Activated naive CD8-positive, alpha-beta T cell (primary cell): Measurements from ENCODE around the gene TEX9.
"Not testable (repeated sequence)": the region's sequence is repeated elsewhere in the genome, so short reads cannot be mapped to it uniquely, and the experiment has no call there.

Experiments
- H3K27ac Mint-ChIP-seq: one replicate; pipeline ENCODE4 v1.8.0; 2021; ENCODE audit warnings: mixed read lengths
- H3K27me3 Mint-ChIP-seq: one replicate; pipeline ENCODE4 v1.8.0; 2021; ENCODE audit warnings: mixed read lengths
- H3K36me3 Mint-ChIP-seq: one replicate; pipeline ENCODE4 v1.8.0; 2021; ENCODE audit warnings: mixed read lengths
- H3K4me1 Mint-ChIP-seq: one replicate; pipeline ENCODE4 v1.8.0; 2021; ENCODE audit warnings: low read depth, mixed read lengths
- H3K4me3 Mint-ChIP-seq: one replicate; pipeline ENCODE4 v1.8.0; 2021; ENCODE audit warnings: mild to moderate bottlenecking, mixed read lengths
- H3K9me3 Mint-ChIP-seq: one replicate; pipeline ENCODE4 v1.8.0; 2021; ENCODE audit warnings: low read depth, mixed read lengths

Gene TEX9

DNA sequence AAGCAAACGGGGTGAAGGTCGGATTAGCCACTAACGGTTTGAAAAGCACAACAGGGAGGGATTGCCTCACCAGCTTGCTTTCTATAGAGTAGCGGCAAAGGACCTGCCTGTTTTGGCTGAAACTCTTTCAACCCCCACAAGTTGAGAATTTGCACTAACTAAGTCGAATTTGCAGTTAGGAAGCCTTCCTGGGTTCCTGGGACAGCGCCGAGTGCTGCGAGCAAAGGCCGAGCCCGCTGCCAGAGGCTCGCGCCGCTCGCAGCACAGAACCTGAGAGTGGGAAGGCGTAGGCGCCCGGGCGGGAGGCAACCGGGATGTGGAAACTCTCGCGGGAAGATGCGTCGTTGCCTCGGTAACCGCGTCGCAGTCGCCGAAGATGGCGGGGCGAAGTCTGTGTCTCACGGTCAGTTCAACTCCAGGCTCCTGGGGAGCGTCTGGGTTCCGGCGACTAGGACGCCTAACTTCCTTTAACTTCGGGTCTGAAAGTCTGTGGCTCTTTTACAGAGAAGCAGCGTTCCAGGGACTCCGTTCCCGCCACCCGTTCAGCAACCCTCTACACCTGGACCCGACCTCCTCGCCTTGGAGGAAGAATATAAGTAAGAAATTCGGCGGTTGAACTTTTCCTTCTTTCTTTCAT lies at the start of gene TEX9:
TSS of gene TEX9 (plus strand) at position 352 of the 637 bp plus-strand sequence. CDS start at position 377, 25 bp downstream.
- no peaks in the 10 kb centered on the region for H3K9me3 Mint-ChIP-seq
- H3K27me3 Mint-ChIP-seq = peaks cover 12% of the 10 kb centered on the region
- H3K36me3 Mint-ChIP-seq = no peaks in the 10 kb centered on the region
- peak within 1 kb of the TSS; percentile 88 for H3K4me3 Mint-ChIP-seq
- H3K27ac Mint-ChIP-seq = no peak within 1 kb of the TSS
- H3K4me1 Mint-ChIP-seq = peaks cover 9% of the 10 kb centered on the region

DNA sequence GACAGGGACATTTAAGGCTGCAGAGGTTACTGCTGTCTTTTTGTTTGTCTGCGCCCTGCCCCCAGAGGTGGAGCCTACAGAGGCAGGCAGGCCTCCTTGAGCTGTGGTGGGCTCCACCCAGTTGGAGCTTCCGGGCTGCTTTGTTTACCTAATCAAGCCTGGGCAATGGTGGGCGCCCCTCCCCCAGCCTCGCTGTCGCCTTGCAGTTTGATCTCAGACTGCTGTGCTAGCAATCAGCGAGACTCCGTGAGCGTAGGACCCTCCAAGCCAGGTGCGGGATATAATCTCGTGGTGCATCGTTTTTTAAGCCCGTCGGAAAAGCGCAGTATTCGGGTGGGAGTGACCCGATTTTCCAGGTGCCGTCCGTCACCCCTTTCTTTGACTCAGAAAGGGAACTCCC lies 48.7 kb upstream of the TEX9 start:
- H3K4me1 Mint-ChIP-seq, H3K27ac Mint-ChIP-seq, H3K27me3 Mint-ChIP-seq, H3K4me3 Mint-ChIP-seq: not testable (repeated sequence)
- peaks cover 12% of the 10 kb centered on the region for H3K36me3 Mint-ChIP-seq
- peaks cover 15% of the 10 kb centered on the region for H3K9me3 Mint-ChIP-seq

DNA sequence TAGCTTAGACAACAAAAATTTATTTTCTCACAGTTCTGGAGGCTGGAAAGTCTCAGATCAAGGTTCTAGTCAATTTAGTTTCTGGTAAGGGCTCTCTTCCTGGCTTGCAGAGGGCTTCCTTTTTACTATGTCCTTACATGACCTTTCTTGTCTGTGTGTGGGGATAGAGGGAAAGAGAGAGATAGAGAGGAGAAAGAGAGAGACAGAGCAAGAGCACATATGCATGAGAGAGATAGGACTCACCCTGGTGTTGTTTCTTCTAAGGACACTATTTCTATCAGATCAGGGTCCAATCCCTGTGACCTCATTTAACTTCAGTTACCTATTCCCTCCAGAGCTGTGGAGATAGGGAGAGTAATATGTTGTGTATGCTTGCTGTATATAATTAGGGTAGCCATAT lies 44.9 kb upstream of the TEX9 start:
- peaks cover 12% of the 10 kb centered on the region for H3K36me3 Mint-ChIP-seq

DNA sequence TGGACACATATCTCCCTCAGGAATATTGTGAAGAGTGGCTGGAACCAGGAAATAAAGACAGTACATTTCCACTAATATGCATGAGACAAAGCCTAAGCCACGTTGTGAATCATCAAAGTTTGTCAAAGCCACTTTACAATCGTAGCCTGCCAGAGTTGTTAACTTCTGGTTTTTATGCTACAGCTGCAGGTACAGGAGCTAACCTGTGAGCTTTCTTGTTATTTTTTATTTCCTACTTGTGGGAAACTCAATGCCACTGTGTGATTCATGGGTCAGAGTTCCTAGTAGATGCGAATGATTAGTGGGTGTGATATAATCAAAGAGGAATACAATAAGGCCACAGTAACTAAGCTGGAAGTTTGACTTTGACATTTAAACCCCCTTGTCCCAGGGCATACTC lies 44.4 kb upstream of the TEX9 start:
- Mint-ChIP-seq H3K4me3 (no peak overlapping the region), H3K27me3 (peaks cover 2% of the 10 kb centered on the region), H3K36me3 (peaks cover 12% of the 10 kb centered on the region), H3K4me1 (no peaks in the 10 kb centered on the region), H3K9me3 (peaks cover 21% of the 10 kb centered on the region), H3K27ac (no peak overlapping the region)

More for the DNA sequence above, 44.9 kb upstream of the TEX9 start:
- Mint-ChIP-seq H3K27me3 (peaks cover 2% of the 10 kb centered on the region), H3K27ac (no peak overlapping the region), H3K4me3 (no peak overlapping the region), H3K4me1 (no peaks in the 10 kb centered on the region), H3K9me3 (peaks cover 15% of the 10 kb centered on the region)

DNA sequence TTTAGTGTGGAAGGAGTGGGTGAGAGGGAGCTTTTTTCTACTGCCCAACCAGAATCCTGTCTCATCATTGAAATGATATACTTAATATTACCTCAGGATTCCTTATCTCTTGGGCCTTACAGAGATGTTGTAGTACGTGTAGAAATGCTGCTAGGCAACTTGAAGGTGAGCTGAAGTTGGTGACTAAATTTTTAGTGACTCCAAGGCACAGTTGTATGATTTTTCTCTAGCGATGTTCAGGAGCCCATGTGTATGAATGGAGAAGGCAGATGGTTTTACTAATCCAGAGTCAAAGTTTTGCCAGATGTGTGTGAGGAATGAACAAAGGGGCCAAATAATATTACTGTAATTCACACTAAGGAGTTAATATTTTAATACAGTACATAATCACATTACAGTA lies 42.8 kb upstream of the TEX9 start:
- Mint-ChIP-seq H3K27me3 (peaks cover 2% of the 10 kb centered on the region), H3K4me1 (no peaks in the 10 kb centered on the region), H3K27ac (no peak overlapping the region), H3K9me3 (peaks cover 19% of the 10 kb centered on the region), H3K36me3 (peaks cover 15% of the 10 kb centered on the region), H3K4me3 (no peak overlapping the region)

DNA sequence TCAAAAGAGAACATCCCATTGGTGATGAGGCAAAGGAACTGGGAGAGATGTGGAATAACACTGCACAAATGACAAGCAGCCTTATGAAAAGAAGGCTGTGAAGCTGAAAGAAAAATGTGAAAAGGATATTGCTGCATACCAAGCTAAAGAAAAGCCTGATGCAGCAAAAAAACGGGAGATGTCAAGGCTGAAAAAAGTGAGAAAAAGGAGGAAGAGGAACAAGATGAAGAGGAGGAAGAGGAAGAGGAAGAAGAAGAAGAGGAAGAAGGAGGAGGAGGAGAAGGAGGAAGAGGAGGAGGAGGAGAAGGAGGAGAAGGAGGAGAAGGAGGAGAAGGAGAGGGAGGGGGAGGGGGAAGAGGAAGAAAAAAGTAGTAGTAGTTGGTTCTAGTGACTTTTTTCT lies 41.8 kb upstream of the TEX9 start:
- Mint-ChIP-seq H3K36me3 (peaks cover 11% of the 10 kb centered on the region), H3K4me3 (no peak overlapping the region), H3K27ac (no peak overlapping the region), H3K4me1 (no peaks in the 10 kb centered on the region), H3K27me3 (peaks cover 2% of the 10 kb centered on the region), H3K9me3 (peaks cover 12% of the 10 kb centered on the region)

DNA sequence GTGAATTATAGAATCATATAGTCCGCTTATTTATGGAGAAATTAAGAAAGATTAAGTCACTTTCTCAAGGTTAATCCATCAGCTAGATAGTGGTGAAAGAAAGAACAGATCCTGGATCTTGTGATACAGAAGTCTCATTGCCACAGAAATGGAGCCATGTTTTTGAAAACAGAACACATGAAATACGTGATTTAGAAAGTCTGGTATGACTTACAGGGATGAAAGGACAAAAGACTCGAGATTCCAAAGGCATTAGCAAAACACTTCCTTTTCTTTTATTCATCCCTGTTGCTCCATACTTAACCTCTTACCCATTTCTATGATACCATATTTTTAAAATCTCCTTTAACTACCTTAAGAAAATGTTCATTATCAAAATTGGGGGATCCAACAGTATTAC lies 40.0 kb upstream of the TEX9 start:
- Mint-ChIP-seq H3K36me3 (peaks cover 6% of the 10 kb centered on the region), H3K4me1 (no peaks in the 10 kb centered on the region), H3K4me3 (no peak overlapping the region), H3K27ac (no peak overlapping the region), H3K27me3 (peaks cover 2% of the 10 kb centered on the region), H3K9me3 (peaks cover 19% of the 10 kb centered on the region)

DNA sequence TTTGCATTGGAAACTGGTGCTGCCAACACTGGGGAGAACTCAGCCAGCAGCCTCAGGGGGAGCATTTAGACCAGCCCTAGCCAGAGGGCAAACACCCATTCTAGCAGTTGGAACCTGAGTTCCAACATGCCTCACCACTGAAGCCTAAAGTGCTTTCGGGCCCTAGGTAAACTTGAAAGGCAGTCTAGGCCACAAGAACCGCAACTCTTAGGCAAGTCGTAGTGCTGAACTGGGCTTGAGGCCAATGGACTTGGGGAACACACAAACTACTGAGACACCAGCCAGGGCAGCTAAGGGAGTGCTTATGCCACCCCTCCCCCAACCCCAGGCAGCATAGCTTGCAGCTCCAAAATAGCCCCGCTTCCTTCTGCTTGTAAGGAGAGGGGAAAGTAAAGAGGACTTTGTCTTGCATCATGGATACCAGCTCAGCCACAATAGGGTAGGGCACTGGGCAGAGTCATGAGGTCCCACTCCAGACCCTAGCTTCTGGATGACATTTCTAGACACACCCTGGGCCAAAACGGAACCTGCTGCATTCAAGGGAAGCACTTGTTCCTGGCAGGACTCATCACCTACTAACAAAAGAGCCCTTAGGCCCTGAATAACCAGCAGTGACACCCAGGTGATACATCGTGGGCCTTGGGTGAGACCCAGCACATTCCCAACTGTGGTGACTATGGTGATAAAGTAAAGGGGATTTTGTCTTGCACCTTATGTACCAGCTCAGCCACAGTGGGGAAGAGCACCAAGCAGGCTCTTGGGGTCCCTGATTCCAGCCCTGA lies 37.3 kb upstream of the TEX9 start:
- peaks cover 8% of the 10 kb centered on the region for H3K36me3 Mint-ChIP-seq
- no peak overlapping the region for H3K4me3 Mint-ChIP-seq
- H3K9me3 Mint-ChIP-seq = peaks cover 33% of the 10 kb centered on the region
- no peaks in the 10 kb centered on the region for H3K27me3 Mint-ChIP-seq
- no peaks in the 10 kb centered on the region for H3K4me1 Mint-ChIP-seq
- no peak overlapping the region for H3K27ac Mint-ChIP-seq

DNA sequence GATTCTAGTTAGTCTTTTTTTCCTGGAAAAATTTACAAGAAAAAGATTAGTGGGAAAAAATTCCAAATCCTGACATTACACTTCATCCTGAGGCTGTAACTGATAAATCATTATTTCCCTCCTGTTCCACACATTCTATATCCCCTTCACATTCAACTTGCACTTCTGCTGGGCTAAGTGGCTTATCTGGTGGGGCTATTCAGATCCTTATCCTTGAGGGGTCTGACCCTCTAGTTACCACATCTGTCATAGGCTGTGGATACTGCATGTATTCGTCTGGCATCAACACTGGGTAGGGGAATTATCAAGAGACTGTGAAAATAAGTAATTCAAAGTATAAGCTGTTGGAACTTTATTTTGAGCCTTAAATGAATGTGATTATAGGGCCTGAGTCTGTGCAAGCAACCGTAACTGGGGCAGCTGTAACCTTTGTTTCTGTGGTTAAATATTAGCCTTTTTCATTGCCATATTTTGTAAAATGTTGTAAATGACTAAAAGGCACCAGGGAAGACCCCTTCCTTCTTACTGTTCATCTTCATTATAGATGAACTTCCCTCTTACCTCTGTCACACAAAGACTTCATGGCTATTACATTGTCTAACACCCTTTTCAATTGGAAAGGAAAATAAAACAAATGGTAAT lies 28.0 kb upstream of the TEX9 start:
- H3K9me3 Mint-ChIP-seq = peaks cover 24% of the 10 kb centered on the region
- H3K27ac Mint-ChIP-seq = no peak overlapping the region

DNA sequence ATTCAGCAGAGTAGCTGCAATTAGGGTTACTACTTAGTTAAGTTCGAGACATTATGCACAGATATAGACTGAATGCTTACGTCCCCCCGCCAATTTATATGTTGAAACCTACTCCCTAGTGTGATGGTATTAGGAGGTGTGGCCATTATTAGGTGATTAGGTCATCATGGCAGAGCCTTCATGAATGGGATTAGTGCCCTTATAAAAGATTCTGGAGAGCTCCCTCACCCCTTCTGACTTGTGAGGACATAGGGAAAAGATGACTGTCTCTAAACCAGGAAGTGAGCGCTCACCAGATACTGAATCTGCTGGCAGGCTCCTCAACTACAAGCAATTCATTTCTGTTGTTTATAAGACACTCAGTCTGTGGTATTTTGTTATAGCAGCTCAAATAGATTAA lies 25.6 kb upstream of the TEX9 start:
- Mint-ChIP-seq H3K4me3 (no peak overlapping the region), H3K4me1 (no peaks in the 10 kb centered on the region), H3K36me3 (no peaks in the 10 kb centered on the region)

More for the DNA sequence above, 28.0 kb upstream of the TEX9 start:
- H3K36me3 Mint-ChIP-seq = no peaks in the 10 kb centered on the region
- H3K4me1 Mint-ChIP-seq = no peaks in the 10 kb centered on the region
- peaks cover 4% of the 10 kb centered on the region for H3K27me3 Mint-ChIP-seq
- no peak overlapping the region for H3K4me3 Mint-ChIP-seq

DNA sequence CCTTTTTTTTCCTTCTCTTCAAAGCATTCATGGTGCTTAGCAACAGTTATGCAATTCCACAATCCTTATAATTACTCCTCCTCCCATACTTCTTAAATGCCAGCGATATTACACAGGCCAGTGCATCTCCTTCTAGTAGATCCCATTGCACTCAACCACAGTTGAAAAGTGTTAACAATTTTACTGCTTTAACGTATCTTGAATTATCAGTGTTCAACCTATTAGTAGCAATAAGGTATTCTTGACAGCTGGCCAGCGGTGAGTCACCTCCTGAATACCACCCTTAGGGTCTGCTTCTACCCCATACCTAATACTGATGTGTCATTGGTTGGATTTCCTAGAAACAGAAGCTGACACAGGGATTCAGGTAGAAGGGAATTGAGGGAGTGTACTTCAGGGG lies 24.0 kb upstream of the TEX9 start:
- Mint-ChIP-seq H3K4me3 (no peak overlapping the region), H3K9me3 (no peaks in the 10 kb centered on the region), H3K27ac (no peak overlapping the region), H3K27me3 (peaks cover 6% of the 10 kb centered on the region), H3K36me3 (no peaks in the 10 kb centered on the region), H3K4me1 (no peaks in the 10 kb centered on the region)

More for the DNA sequence above, 25.6 kb upstream of the TEX9 start:
- peaks cover 6% of the 10 kb centered on the region for H3K9me3 Mint-ChIP-seq
- H3K27ac Mint-ChIP-seq = no peak overlapping the region
- peaks cover 4% of the 10 kb centered on the region for H3K27me3 Mint-ChIP-seq

DNA sequence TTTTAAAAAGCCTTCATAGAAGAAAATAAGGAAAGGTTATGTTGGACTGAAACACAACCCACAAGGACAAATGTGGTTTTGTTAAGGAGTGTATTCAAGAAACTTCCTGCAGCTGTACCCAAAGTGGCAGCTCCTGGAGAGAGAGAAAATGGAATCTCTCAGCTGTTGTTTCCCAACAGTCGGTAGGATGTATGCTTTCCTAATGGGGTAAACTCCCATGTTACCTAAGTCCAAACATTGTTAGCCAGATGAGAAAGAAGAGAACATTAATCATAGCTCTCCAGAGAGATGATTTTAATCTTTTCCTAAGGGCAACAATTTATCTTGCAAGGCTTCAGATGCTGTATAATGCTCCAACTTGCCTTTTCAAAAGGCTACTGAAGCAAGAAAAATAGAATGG lies 22.6 kb upstream of the TEX9 start:
- Mint-ChIP-seq H3K27ac (no peak overlapping the region), H3K4me3 (no peak overlapping the region), H3K36me3 (no peaks in the 10 kb centered on the region), H3K9me3 (no peaks in the 10 kb centered on the region), H3K27me3 (peaks cover 6% of the 10 kb centered on the region), H3K4me1 (no peaks in the 10 kb centered on the region)

DNA sequence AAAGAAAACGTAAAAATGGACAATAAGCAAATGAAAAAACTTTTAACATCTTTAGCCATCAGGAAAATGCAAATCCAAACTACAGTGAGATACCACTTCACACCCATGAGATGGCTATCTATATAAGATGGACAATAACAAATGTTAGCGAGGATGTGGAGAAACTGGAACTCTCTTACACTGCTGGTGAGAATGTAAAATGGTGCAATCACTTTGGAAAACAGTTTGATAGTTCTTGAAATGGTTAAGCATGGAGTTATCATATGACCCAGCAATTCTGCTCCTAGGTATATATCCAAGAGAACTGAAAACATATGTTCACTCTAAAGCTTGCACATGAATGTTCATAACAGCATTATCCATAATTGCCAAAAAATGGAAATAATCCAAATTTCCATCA lies 21.3 kb upstream of the TEX9 start:
- no peak overlapping the region for H3K4me3 Mint-ChIP-seq
- no peak overlapping the region for H3K27ac Mint-ChIP-seq
- H3K4me1 Mint-ChIP-seq = no peaks in the 10 kb centered on the region
- H3K27me3 Mint-ChIP-seq = peaks cover 6% of the 10 kb centered on the region
- no peaks in the 10 kb centered on the region for H3K9me3 Mint-ChIP-seq
- no peaks in the 10 kb centered on the region for H3K36me3 Mint-ChIP-seq

DNA sequence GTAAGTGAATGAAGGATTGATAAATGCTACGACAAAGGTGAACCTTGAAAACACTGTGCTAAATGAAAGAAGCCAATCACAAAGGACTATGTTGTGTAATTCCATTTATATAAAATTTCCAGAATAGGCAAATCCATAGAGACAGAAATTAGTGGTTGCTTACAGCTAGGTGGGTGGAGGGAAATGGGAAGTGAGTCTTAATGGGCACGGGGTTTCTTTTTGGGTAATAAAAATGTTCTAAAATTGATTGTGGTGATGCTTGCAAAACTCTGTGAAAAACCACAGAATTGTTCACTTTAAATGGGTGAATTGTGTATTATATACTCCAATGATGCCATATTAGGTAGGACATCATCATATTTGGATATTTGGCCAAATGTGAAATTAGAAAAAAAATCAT lies 20.9 kb upstream of the TEX9 start:
- Mint-ChIP-seq H3K27me3 (peaks cover 6% of the 10 kb centered on the region), H3K27ac (no peak overlapping the region), H3K36me3 (no peaks in the 10 kb centered on the region), H3K4me3 (no peak overlapping the region), H3K9me3 (no peaks in the 10 kb centered on the region), H3K4me1 (no peaks in the 10 kb centered on the region)

DNA sequence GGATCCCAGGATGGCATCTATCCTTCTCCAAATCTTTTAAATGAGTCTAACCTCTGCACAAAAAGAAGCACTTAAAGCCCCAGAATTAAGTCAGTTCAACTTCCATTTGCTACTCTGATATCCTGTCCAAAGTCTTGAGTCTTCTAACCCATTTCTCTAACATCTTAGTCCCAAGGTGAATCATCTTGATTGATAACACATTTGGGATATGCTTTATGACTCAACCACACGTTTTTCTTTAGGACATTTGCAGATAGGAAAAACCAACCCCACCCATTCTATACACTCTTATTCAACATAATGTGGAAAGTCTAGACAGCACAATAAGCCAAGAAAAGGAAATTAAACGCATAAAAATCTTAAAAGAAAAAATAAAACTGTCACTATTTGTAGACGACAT lies 18.8 kb upstream of the TEX9 start:
- Mint-ChIP-seq H3K4me1 (no peaks in the 10 kb centered on the region), H3K27me3 (peaks cover 2% of the 10 kb centered on the region), H3K27ac (no peak overlapping the region), H3K4me3 (no peak overlapping the region), H3K9me3 (no peaks in the 10 kb centered on the region), H3K36me3 (no peaks in the 10 kb centered on the region)
